Measurements from ENCODE around the gene STARD8.

GRCh38 chrX:68717663-68718442 lies 70.4 kb downstream of the STARD8 start:
- no peak for TF ChIP-seq CTCF (IDR thresholded peaks at IDR 0.05)
- TF ChIP-seq ZFX (IDR thresholded peaks at IDR 0.05; ENCODE audit: borderline replicate concordance) = no peak
